Hematopoietic multipotent progenitor cell treated with erythropoietin and hydrocortisone succinate and interleukin-3 and kit ligand, for 4 days (in vitro differentiated cells): ENCODE measurements around the gene PRR12.
"Not testable (repeated sequence)": the region's sequence is repeated elsewhere in the genome, so short reads cannot be mapped to it uniquely, and the experiment has no call there.

Source experiments
- DNase-seq: peaks from one replicate; pipeline ENCODE4 v3.0.0-alpha.2; 2015

The PRR12 gene

GRCh38 chr19:49624967-49625910 lies 34.3 kb downstream of the PRR12 start:
- DNase-seq = no peak

- no peak for DNase-seq
These were observed 35.2 kb downstream of the PRR12 start for GRCh38 chr19:49626226-49626625.

- DNase-seq = no peak
These were observed 38.7 kb downstream of the PRR12 start for GRCh38 chr19:49629659-49630058.

- no peak for DNase-seq
These were observed 40.1 kb downstream of the PRR12 start for GRCh38 chr19:49631014-49631588.

GRCh38 chr19:49631610-49632192 lies 40.7 kb downstream of the PRR12 start:
- no peak for DNase-seq

- DNase-seq = no peak
These were observed 41.6 kb downstream of the PRR12 start for GRCh38 chr19:49632576-49632975.

- DNase-seq = not testable (repeated sequence)
These were observed 42.3 kb downstream of the PRR12 start for GRCh38 chr19:49633273-49633672.

- peak; percentile 26 for DNase-seq
These were observed 44.7 kb downstream of the PRR12 start for GRCh38 chr19:49635530-49636232.

GRCh38 chr19:49636233-49636932 lies 45.4 kb downstream of the PRR12 start:
- no peak for DNase-seq

- DNase-seq = peak; percentile 71
These were observed 47.1 kb downstream of the PRR12 start for GRCh38 chr19:49637821-49638738.

- DNase-seq = no peak
These were observed 48.6 kb downstream of the PRR12 start for GRCh38 chr19:49639401-49640112.

GRCh38 chr19:49640113-49640898 lies 49.3 kb downstream of the PRR12 start, which contains the start of gene RRAS:
RRAS (minus strand) TSS chr19:49640143; CDS start chr19:49640098, 45 bp downstream.
- DNase-seq = peak; percentile 100

- DNase-seq = peak; percentile 100
These were observed 50.9 kb downstream of the PRR12 start, which contains the start of gene SCAF1 for GRCh38 chr19:49641688-49642491. SCAF1 (plus strand) TSS chr19:49642209; CDS start chr19:49645027, 2,818 bp downstream.

- peak; percentile 55 for DNase-seq
These were observed 51.6 kb downstream of the PRR12 start for GRCh38 chr19:49642492-49643035.

GRCh38 chr19:49643466-49643865 lies 52.5 kb downstream of the PRR12 start:
- DNase-seq = peak; percentile 51

- no peak for DNase-seq
These were observed 54.6 kb downstream of the PRR12 start for GRCh38 chr19:49645592-49645991.

GRCh38 chr19:49645995-49646394 lies 55.0 kb downstream of the PRR12 start:
- DNase-seq = no peak

GRCh38 chr19:49646586-49646985 lies 55.6 kb downstream of the PRR12 start:
- DNase-seq = no peak
